GM20431 (cell line): ENCODE data around the gene SLC26A6.

Source experiments
- in situ Hi-C: fragments of 300-500 bp; cut with MseI, MboI; formaldehyde crosslinking; loops from one replicate; pipeline ENCODE4 v1.15.0; 2020; ENCODE audit warnings: low sequenced_read_pairs; ENCODE audit not compliant: unreplicated experiment

Gene SLC26A6

DNA sequence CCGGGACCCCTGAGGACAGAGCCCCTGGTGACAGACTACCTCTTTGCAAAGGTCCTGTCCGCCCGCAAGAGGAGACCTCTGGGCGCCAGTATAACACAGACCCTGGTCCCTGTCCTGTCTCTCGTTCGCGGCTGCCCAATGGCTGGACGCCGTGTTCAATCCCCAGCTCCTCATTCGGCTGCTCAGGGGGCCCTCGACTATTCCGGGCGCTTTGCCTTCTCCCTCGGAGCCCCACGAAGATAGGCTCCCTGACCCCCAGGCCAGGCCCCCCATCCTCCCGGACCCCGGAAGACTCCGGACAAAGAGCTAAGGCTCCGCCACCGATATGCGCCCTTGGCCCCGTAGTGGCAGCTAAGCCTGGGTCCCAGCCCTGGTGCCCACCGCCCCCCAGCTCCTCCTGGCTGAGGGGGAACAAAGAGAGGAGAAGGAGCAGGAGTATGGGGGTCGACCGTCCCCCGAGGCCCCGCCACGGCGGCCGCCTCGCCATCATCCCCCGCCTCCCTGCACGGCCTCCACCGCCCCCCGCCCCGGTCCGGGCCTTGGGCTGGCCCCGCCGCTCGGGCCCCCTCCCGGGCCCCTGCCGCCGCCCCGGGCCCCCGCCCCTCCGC is 27.0 kb upstream of the SLC26A6 start:
- in situ Hi-C loops, result no loop called here

DNA sequence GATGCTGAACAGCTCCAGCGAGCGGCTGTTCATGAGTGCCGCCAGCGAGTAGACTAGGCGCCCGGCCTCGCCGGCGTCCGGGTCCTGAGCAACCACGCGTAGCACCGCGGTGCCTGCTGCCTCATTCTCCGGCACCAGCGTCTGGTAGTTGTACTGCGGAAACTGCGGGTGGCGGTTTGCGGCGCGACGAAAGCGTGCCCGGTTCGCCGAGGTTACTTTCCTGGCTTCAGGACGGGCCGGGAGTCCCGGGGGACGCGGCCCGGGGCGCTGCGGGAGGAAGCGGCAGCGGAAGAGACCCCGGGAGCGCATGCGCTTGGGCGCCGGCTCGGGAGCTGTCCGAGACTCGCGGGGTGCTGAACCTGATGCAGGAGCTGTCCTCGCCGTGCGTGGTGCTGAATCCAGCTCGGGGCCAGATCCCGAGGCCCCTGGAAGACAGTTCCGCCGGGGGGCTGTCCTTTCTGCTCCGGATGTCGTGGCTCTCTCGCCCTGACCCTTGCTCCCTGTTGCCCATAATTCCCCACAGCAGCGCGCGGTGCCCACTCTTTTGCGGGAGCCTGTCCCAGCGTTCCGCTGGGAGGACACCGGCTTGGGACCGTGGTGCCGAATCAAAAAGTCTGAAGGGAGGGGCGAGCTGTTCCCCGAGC is 26.4 kb upstream of the SLC26A6 start:
- in situ Hi-C loops, result no loop called here

DNA sequence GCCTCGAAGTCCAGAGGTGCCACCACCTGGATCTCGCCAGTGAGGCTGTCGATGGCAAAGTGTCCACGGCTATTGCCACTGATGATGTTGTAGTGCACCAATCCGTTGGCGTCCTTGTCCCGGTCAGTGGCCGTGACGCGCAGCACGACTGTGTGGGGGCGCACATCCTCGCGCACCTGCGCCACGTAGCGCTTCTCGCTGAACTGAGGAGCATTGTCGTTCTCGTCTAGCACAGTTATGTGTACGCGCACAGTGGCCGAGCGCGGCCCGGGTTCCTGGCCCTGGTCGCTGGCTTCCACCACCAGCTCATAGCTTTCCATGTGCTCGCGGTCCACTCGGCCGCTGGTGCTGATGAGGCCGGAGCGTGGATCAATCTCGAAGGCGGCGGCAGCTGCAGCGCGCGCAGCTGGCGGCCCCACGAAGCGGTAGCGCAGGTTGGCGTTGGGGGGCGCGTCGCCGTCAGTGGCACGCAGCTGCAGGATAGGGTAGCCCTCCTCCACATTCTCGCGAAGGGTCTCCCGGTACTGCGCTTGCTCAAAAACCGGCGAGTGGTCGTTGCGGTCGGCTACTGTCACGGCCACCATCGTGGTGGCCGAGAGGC is 25.6 kb upstream of the SLC26A6 start:
- in situ Hi-C loops, result no loop called here

DNA sequence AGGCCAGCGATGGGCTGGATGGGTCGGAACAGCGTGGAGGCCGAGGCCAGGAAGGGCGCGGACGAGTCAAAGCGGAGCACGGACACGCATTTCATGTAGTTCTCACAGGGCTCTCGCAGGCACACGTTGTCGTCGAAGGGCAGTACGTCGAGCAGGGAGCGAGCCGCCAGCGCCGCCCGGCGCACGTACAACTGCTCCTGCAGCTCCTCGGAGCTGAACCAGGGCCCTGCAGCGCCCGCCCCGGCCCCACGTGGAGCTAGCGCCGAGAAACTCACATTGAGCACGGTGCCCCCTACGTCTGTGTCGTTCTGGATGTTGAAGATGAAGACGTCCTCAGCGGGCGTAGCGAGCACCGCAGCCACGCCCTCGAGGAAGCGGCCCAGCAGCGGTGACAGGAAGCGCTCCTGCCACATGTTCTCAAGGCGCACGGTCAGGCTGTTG is 21.6 kb upstream of the SLC26A6 start:
- in situ Hi-C loops, result no loop called here

DNA sequence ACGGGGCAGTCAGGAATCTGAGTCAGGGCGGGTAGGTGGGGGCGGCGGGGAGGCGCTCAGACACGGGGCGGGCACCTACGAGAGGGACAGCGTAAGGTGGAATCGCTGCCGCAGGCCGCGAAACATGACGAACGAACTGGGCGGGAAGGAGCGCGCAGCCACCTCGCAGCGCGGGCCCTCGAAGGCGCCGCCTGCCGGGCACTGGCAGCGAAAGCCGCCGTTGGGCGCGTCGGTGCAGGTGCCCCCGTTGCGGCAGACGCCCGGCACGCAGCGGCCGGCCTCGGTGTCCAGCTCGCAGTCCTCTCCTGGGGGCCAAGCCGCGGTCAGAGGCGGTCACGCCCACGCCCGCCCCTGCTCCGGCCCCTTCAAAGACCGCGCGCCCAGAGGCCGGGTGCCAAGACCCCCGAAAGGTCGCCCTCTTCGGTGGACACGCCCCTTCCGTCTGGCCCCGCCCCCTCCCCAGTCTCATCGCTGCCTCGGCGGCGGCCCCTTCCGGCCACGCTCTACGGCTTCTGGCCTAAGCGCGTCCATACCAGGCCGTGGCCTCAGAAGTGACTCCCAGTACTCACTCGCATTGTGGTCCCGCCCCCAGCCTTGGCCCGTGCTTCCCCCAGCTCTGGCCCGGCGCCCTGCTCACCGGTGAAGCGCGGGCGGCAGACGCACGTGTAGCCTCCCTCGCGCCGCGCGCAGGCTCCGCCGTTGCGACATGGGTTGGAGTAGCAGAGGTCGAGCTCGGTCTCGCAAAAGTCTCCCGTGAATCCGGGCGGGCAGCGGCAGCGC is 21.0 kb upstream of the SLC26A6 start:
- in situ Hi-C loops, result no loop called here

DNA sequence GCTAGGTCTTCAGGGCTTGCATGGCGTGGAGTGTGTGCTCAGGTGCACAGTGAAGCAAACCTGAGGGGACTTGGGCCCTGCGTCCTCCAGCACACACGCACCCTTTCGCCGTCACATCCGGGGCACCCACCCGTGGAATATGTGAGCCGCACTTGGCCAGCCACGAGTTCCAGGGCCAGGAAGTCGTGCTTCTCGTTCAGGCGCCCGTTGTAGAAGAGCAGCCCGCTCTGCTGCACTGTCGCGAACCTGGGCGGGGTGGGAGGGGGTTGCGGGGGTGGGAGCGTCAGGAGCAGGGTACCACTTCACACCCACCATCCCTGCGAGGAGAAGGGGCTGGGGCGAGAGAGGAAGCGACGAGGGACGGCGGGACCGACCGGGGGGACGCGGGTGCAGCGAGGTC is 20.3 kb upstream of the SLC26A6 start:
- in situ Hi-C loops, result no loop called here

DNA sequence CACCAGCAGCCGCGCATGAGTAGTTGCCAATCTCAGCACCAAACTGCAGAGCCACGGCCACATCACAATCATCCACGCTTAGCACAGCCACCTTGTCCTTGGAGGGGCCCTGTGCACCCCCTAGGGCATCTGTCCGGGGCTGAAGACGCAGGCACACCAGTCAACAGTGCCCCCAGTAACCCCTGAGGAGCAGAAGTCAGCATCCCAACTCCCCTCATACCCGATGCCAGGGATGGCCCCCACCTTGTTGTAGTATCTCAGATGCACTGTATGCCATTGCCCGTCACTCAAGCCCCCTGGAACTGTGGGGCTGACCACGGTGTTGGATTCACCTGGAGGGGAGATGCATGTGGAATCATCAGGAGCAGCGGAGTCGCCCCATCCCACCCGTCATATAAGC is 19.8 kb upstream of the SLC26A6 start:
- in situ Hi-C loops, result no loop called here

DNA sequence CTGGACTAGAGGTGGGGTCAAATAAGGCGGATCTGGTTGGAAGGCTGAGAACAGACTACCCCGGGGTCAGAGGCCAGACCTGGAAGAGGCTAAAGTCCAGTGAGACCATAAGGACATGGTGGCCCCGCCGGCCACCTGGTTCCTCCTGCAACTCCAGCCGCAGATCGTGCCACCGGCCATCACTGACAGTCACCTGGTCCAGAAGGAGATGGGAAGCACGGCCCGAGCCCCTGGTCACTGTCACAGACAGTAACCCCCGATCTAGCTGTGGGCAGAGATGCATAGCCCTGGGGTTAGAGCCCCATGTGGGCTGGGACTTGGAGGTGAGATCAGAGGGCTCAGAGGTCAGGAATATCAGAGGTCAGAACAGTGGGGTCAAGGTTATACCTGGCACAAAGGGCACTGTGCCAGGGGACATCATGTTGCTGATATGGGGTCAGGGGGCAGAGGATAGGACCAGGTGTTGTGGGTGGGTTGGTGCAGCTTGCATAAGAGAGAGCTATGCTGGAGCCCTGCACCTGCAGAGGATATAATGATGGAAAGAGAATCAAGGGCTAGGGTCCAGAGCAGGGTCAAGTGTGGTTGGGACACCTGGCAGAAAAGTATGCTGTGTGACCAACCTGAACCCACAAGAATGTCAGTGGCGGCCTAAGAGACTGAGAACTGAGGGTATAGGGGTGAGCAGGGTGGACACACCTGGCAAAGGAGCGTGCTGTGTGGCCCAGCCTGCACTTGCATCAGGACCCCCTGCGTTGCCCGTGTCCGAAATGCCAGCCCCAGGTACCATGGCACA is 17.9 kb upstream of the SLC26A6 start:
- in situ Hi-C loops, result no loop called here

DNA sequence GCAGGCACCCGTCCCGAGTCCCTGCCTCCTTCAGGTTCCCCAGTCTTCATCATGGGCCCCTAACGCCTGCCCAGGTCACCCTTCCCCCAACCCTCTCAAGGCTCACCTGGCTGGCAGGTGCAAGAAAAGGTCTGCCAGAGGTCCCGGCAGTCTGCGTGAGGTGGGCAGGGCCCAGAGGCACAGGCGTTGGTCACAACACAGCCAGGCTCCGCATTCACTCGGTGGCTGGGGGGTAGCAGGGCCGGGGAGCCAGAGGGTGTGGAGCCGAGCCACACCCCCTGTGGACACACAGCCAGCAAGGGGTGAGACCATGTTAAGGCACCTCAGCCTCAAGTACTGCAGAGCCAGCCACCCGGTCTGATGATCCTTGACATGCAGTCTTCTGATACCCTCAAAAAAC is 16.5 kb upstream of the SLC26A6 start:
- in situ Hi-C loops, result no loop called here

DNA sequence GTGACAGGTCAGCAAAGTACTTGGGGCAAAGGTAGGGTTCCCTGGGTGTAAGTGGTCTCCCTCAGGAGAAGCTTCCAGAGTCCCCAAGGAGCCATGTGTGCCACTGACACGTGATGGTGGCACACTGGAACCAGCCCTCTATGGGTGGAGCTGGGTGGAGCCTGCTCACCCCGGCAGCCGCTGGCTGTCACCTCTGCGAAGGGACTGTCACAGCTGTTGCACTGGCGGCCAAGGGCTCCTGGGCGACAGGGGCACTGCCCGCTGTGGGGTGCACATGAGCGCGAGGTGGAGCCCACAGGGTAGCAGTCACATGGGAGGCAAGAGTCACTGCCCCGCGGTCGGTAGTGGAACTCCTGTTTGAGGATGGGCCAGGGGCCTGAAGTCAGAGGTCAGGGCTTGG is 15.5 kb upstream of the SLC26A6 start:
- in situ Hi-C loops, result no loop called here

DNA sequence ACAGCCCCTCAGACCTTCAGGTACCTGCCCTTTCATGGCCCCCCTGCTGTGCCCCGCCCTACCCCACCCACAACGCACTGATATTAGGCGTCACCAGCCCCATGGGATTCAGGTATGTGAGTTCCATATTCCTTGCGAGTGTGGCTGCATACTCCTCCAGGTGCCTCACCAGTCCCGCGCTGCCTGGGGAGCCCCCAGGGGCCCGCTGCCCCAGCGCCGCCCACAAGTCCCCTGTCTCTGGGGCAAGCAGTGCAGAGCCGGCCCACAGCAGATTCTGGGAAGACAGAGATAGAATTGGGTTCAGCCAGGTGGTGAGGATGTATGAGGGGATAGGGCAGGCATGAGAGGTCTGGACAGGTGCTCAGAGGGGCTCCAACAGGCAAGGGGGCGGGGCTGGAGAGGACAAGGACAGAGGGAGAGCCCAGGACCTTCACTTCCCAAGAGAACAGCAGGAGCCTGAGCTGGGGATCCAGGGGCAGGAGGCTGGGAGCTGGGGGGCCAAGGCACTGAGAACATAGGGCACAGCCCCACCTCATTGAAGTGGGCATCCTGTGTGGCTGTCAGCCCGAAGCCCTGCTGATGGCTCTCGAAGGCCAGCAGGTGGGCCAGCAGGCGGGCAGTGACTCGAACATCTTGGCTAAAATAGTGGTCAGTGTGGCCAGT is 13.1 kb upstream of the SLC26A6 start:
- in situ Hi-C loops, result no loop called here

DNA sequence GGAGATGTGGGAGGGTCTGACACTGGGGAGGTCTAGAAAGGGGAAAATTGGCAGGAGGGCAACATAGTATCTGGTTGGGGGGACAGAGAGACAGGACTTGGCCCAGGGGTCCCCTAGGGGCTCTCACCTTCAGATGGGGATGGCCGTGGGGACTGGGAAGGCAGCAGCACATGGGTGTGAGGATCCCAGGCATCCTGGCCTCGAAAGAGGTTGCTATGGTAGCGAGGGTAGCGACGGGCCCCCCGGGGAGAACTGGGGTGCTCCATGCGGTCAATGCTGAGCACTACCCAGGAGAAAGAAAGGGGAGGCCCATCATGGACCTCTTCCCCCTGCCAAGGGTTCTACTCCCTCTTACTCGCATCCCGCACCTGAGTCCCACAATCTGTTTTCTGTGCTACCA is 12.5 kb upstream of the SLC26A6 start:
- in situ Hi-C loops, result no loop called here

DNA sequence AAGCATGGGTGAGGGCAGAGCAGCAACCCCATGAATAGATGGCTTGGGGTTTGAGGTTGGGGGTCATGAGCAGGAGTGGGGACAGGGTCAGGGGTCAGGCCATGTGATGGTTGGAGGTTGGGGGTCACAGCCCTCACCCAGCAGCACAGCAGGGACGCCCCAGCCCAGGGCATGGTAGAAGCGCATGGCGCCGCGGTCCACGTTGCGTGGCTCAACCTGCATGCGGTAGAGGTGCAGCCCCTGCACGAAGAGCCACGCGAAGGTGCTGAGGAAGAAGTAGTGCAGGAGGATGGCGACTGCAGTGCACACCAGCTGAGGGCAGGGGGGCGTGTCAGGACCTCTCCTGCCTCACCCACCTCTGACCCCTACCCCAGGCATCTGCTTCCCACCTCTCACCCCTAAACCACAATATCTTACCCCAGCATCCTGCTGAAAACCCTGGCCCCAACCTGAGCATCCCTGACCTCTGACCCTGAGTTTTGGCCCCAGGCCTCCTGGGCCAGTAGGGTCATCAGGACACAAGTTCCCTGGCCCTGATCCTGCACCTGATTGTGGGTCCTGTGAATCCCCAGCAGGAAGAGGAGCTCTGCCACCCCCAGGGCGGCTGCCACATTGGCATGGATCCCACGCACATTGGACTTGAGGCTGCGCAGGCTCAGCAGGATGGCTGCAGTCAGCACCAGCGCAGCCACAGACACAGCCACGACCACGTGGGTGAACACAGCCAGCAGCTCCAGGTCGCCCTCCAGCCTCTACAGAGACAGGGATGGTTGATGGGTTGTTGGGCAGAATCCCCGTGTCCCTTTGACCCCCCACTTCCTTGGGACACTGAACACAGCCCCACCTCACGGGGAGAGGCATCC is 9.9 kb upstream of the SLC26A6 start:
- in situ Hi-C loops, result no loop called here

DNA sequence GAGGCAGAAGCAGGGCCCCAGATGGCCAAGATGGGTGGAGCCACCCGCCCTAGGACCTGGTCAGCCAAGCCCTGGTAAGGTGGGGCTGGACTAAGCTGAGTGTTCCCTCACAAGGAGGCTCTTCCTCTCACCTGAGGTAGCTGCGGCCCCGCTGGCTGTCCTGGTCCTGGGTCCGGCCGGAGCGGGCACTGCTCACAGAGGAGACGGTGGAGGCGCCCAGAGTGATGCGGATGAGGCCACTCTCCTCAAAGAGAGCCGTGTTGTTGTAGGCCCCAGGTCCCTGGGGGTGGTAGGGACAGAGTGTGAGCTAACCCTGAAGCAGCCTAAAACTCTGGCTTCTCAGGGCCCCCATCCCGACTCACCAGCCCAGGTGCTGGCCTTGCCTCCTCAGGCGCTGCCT is 7.3 kb upstream of the SLC26A6 start:
- in situ Hi-C loops, result no loop called here

DNA sequence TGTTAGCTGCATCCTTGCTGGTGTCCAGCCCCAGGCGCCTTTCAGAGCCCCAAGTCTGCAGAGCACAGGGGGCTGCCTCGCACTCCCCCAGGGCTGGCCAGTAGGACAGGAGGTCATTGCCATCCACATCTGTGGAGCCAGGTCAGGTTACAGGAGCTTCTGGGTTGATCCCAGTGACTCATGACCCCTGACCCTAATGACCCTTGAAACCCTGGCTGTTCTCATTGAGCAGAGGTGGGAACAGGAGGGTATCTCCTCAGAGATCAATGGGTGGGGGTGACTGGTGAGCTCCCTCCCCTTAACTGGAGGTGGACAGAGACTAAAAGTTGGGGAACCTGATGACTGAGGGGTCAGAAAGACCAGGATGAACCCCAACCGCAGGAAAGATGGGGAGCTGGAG is 6.1 kb upstream of the SLC26A6 start:
- in situ Hi-C loops, result no loop called here

DNA sequence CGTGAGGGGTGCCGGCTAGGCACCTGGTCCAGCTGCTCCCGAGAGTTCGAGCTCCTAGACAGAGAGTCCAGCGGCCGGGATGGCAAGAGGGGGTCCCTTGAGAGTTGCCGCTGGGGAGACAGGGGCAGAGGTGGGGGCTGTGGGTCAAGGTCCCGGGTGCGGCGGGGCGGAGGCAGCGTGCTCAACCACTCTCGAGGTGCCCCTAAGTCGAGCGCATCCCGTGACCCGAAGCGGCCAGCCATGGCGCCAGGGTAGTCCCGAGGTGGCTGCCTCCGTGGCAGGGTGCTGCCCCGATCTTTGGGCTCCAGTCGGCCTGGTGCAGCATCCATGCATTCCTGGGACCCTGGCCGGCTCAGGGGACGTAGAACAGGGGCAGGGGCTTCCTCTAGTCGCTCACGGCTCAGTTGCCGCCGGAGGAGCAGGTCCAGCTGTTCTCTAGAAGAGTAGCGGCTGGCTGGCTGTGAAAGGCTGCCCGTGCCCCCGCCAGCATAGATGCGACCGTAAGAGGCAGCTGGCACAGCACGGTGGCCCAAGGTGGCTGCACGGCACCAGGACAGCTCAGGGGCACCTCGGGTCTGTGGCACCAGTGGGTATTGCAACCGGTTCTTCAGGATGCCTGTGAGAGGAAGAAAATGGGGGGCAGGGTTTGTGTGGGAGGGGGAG is 4.8 kb upstream of the SLC26A6 start:
- in situ Hi-C loops, result no loop called here

DNA sequence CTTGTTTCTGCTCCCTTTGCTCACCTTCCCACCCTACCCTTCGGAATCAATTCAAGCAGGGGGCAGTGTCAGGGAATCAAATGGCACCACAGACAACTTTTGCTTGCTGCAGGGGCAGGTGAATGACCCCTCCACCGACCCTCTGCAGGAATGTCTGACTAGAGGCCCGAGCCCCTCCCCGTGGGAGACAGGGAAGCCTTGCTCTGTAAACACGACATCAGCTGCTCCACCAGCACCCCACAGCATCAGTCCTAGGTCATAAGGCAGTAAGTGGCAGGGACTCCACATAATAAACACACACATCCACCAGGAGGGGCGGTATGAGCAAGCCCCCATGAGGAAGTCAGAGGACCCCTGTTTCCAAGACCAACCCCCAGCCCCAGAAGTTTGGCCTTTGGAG is 2.0 kb upstream of the SLC26A6 start:
- in situ Hi-C loops, result no loop called here

DNA sequence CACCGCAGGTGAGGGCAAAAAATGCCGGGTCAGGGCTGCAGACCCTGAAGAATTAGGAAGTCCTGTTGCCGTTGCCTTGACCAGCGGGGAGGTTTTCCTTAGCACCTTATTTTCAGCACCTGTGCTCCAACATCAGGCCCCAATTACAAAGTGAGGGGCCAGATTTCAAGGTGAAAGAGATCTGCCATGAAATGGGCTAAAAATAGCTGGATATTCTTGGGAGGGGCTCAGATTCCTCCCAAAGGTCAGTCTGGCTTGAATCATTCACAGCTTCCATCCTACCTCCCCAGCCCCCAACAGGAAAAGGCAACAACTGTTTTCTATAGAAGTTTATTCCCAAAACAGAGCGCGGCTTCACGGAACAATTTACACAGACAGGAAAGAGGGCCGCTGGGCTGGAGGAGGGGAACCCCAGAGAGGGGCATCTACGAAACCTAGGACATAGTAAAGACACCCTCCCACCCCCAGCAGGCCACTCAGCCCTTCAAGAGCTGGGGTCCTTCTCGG is 941 bp upstream of the SLC26A6 start:
- in situ Hi-C loops, result no loop called here
